IMR-90 (cell line): ENCODE results near the gene LAMA5. TPM values are rescaled to one million over a fixed set of nuclear protein-coding genes. Genes with fewer than 3 reads are reported as not detected.

Source experiments
- ATAC-seq: fragments of 200-7000 bp; cut with Tn5 transposase; 2 replicates; pipeline ENCODE4 v1.9.1; 2020; ENCODE audit warnings: low read depth, mild to moderate bottlenecking, moderate library complexity
- BruUV-seq: library from RNA; stranded (reverse); fragments of 400-500 nt; replicated peaks from 2 replicates; lab custom pipeline; 2021; lab: Mats Ljungman, UMichigan
- CTCF ChIA-PET: fragments of 300-600 bp; formaldehyde crosslinking; extraction: SDS; loops from one replicate; lab custom pipeline; 2021; ENCODE audit warnings: antibody characterized with exemption; lab: Yijun Ruan, JAX
- POLR2A ChIA-PET: fragments of 300-600 bp; sonication (Branson Sonifier 250); formaldehyde crosslinking; loops from one replicate; lab custom pipeline; 2022; ENCODE audit warnings: antibody characterized with exemption; ENCODE audit not compliant: unreplicated experiment; lab: Charles Lee
- DNase-seq: peaks from one replicate; pipeline ENCODE4 v3.0.0; 2013
- H2AFZ ChIP-seq: replicated peaks from 2 replicates; pipeline ENCODE3; 2013; ENCODE audit warnings: low read length, mild to moderate bottlenecking; ENCODE audit not compliant: poor library complexity
- H2AK5ac ChIP-seq: 2 replicates; pipeline ENCODE4 v1.6.1; 2013; ENCODE audit warnings: low read depth, low read length, inconsistent platforms
- H2AK9ac ChIP-seq: replicated peaks from 2 replicates; pipeline ENCODE3; 2013; ENCODE audit warnings: mild to moderate bottlenecking, low read depth, low read length, moderate library complexity; ENCODE audit not compliant: poor library complexity
- H2BK120ac ChIP-seq: 2 replicates; pipeline ENCODE4 v1.6.1; 2013; ENCODE audit warnings: low read depth, low read length, inconsistent platforms
- H2BK15ac ChIP-seq: 3 replicates; pipeline ENCODE4 v1.6.1; 2013; ENCODE audit warnings: low read depth, low read length, inconsistent platforms
- H2BK20ac ChIP-seq: 2 replicates; pipeline ENCODE4 v1.6.1; 2013; ENCODE audit warnings: low read depth, mild to moderate bottlenecking, inconsistent platforms, low read length, moderate library complexity
- H2BK5ac ChIP-seq: 2 replicates; pipeline ENCODE4 v1.6.1; 2013; ENCODE audit warnings: mild to moderate bottlenecking, low read depth, low read length, inconsistent platforms; ENCODE audit not compliant: poor library complexity, severe bottlenecking
- H3K14ac ChIP-seq: replicated peaks from 2 replicates; pipeline ENCODE4 v1.6.1; 2013; ENCODE audit warnings: low read depth, low read length, inconsistent platforms
- H3K18ac ChIP-seq: 2 replicates; pipeline ENCODE4 v1.6.1; 2013; ENCODE audit warnings: low read depth, low read length, control low read depth
- H3K23ac ChIP-seq: 2 replicates; pipeline ENCODE4 v1.6.1; 2013; ENCODE audit warnings: low read depth, low read length, inconsistent platforms
- H3K27ac ChIP-seq: 2 replicates; pipeline ENCODE4 v1.5.1; 2013; ENCODE audit warnings: mild to moderate bottlenecking, control low read depth, low read length; ENCODE audit not compliant: insufficient read depth
- H3K27me3 ChIP-seq: 2 replicates; pipeline ENCODE4 v1.6.1; 2013; ENCODE audit warnings: low read length; ENCODE audit not compliant: control insufficient read depth, insufficient read depth
- H3K36me3 ChIP-seq: 2 replicates; pipeline ENCODE4 v1.6.1; 2013; ENCODE audit warnings: low read length, mixed read lengths; ENCODE audit not compliant: control insufficient read depth, insufficient read depth
- H3K4ac ChIP-seq: 2 replicates; pipeline ENCODE4 v1.6.1; 2013; ENCODE audit warnings: low read depth, low read length, inconsistent platforms
- H3K4me1 ChIP-seq: 2 replicates; pipeline ENCODE4 v1.6.1; 2013; ENCODE audit warnings: low read length, mixed read lengths; ENCODE audit not compliant: control insufficient read depth, insufficient read depth
- H3K4me2 ChIP-seq: 2 replicates; pipeline ENCODE4 v1.6.1; 2013; ENCODE audit warnings: low read depth, mild to moderate bottlenecking, control low read depth, low read length, moderate library complexity
- H3K4me3 ChIP-seq: 2 replicates; pipeline ENCODE4 v1.5.1; 2013; ENCODE audit warnings: low read depth, mild to moderate bottlenecking, control low read depth, low read length, moderate library complexity; ENCODE audit not compliant: insufficient read depth
- H3K56ac ChIP-seq: 2 replicates; pipeline ENCODE4 v1.6.1; 2013; ENCODE audit warnings: low read length, inconsistent platforms; ENCODE audit not compliant: insufficient read depth; ENCODE audit errors: extremely low read depth
- H3K79me1 ChIP-seq, 2 experiments: 2 replicates each; pipeline ENCODE4 v1.6.1; 2013; ENCODE audit warnings: low read length in 2 of 2, inconsistent platforms in 1 of 2, low read depth in 1 of 2
- H3K9ac ChIP-seq: 2 replicates; pipeline ENCODE4 v1.6.1; 2013; ENCODE audit warnings: low read depth, low read length, control low read depth
- H3K9me1 ChIP-seq: 2 replicates; pipeline ENCODE4 v1.6.1; 2013; ENCODE audit warnings: low read length, inconsistent platforms; ENCODE audit not compliant: insufficient read depth
- H3K9me3 ChIP-seq: 2 replicates; pipeline ENCODE4 v1.6.1; 2013; ENCODE audit warnings: low read length; ENCODE audit not compliant: control insufficient read depth, insufficient read depth
- H4K20me1 ChIP-seq: 2 replicates; pipeline ENCODE4 v1.6.1; 2013; ENCODE audit warnings: low read length, inconsistent platforms; ENCODE audit not compliant: insufficient read depth
- H4K5ac ChIP-seq: 2 replicates; pipeline ENCODE4 v1.6.1; 2013; ENCODE audit warnings: mild to moderate bottlenecking, low read depth, low read length, control low read depth
- H4K8ac ChIP-seq, 2 experiments: 2 replicates each; pipeline ENCODE4 v1.6.1; 2013; ENCODE audit warnings: low read depth in 2 of 2, low read length in 2 of 2, control low read depth in 1 of 2, inconsistent platforms in 1 of 2
- H4K91ac ChIP-seq: 2 replicates; pipeline ENCODE4 v1.6.1; 2013; ENCODE audit warnings: low read depth, low read length, inconsistent platforms; ENCODE audit not compliant: insufficient read depth
- BHLHE40 ChIP-seq: fragments of 150-350 bp; IDR thresholded peaks from 2 replicates; pipeline ENCODE4 v1.6.1; 2016; ENCODE audit warnings: mild to moderate bottlenecking, low read depth, low read length
- CEBPB ChIP-seq: IDR thresholded peaks from 2 replicates; pipeline ENCODE4 v1.6.1; 2012; ENCODE audit warnings: low read depth, low read length, improper control_type of control experiment
- CHD1 ChIP-seq: IDR thresholded peaks from 2 replicates; pipeline ENCODE4 v1.6.1; 2012; ENCODE audit warnings: low read depth, low read length, improper control_type of control experiment
- CTCF ChIP-seq: conservative IDR thresholded peaks from 2 replicates; pipeline ENCODE4 v1.5.1; 2012; ENCODE audit warnings: mild to moderate bottlenecking, low read depth, low read length, improper control_type of control experiment
- ELK1 ChIP-seq: fragments of 150-350 bp; IDR thresholded peaks from 2 replicates; pipeline ENCODE4 v1.6.1; 2016; ENCODE audit warnings: low read depth, mild to moderate bottlenecking, low read length, moderate library complexity, borderline replicate concordance
- FOS ChIP-seq: fragments of 150-350 bp; IDR thresholded peaks from 2 replicates; pipeline ENCODE4 v1.6.1; 2016; ENCODE audit warnings: low read depth, low read length
- MAFK ChIP-seq: IDR thresholded peaks from 2 replicates; pipeline ENCODE4 v1.6.1; 2012; ENCODE audit warnings: low read depth, low read length, improper control_type of control experiment
- MAZ ChIP-seq: IDR thresholded peaks from 2 replicates; pipeline ENCODE4 v1.6.1; 2012; ENCODE audit warnings: low read depth, mild to moderate bottlenecking, low read length, improper control_type of control experiment, moderate library complexity, borderline replicate concordance
- MXI1 ChIP-seq: IDR thresholded peaks from 2 replicates; pipeline ENCODE4 v1.6.1; 2012; ENCODE audit warnings: low read depth, mild to moderate bottlenecking, low read length, moderate library complexity, borderline replicate concordance
- NFE2L2 ChIP-seq: fragments of 150-350 bp; IDR thresholded peaks from 2 replicates; pipeline ENCODE4 v1.6.1; 2016; ENCODE audit warnings: low read depth, mild to moderate bottlenecking, low read length
- POLR2A ChIP-seq: IDR thresholded peaks from 2 replicates; pipeline ENCODE4 v1.6.1; 2012; ENCODE audit warnings: mild to moderate bottlenecking, low read depth, low read length
- RAD21 ChIP-seq: IDR thresholded peaks from 2 replicates; pipeline ENCODE4 v1.6.1; 2012; ENCODE audit warnings: low read length, improper control_type of control experiment
- RCOR1 ChIP-seq: IDR thresholded peaks from 2 replicates; pipeline ENCODE4 v1.6.1; 2012; ENCODE audit warnings: mild to moderate bottlenecking, low read length, improper control_type of control experiment; ENCODE audit not compliant: insufficient replicate concordance
- RFX5 ChIP-seq: IDR thresholded peaks from 2 replicates; pipeline ENCODE4 v1.8.0; 2012; ENCODE audit warnings: low read depth, mild to moderate bottlenecking, low read length, moderate library complexity
- SMC3 ChIP-seq: fragments of 150-350 bp; IDR thresholded peaks from 2 replicates; pipeline ENCODE4 v1.6.1; 2016; ENCODE audit warnings: low read depth, mild to moderate bottlenecking, antibody characterized with exemption, low read length, moderate library complexity
- USF2 ChIP-seq: fragments of 150-350 bp; IDR thresholded peaks from 2 replicates; pipeline ENCODE4 v1.6.1; 2017; ENCODE audit warnings: mild to moderate bottlenecking, antibody characterized with exemption, low read length, low read depth
- WGBS, 2 experiments: methylation state at CpG; one replicate each; pipeline versions ENCODE4 v1.1.5 to v1.1.7; 2013; ENCODE audit warnings: missing lambda C conversion rate in 2 of 2; ENCODE audit not compliant: insufficient read length in 1 of 2; ENCODE audit errors: extremely low coverage in 2 of 2; 5-methylcytosine and 5-hydroxymethylcytosine counted together
- dilution Hi-C: fragments of 300-500 bp; cut with HindIII; formaldehyde crosslinking; loops from one replicate; pipeline ENCODE4 v1.14.3; 2018; ENCODE audit warnings: low sequenced_read_pairs; ENCODE audit not compliant: unreplicated experiment
- in situ Hi-C: fragments of 300-500 bp; cut with MboI; formaldehyde crosslinking; loops from 3 replicates; pipeline ENCODE4 v1.14.3; 2019; ENCODE audit warnings: low sequenced_read_pairs, inconsistent platforms, mixed read lengths
- intact Hi-C: fragments of 100-400 bp; cut with micrococcal nuclease; formaldehyde crosslinking; loops from 2 replicates; pipeline ENCODE4 v1.10.0; 2022
- polyA plus RNA-seq, 3 experiments: library from polyadenylated mRNA; depleted of rRNA; stranded (reverse); fragments of >200 nt; gene quantifications; 2 replicates each; pipeline ENCODE4 v1.2.3, GENCODE V29; 2012; ENCODE audit warnings: low replicate concordance in 1 of 3
- total RNA-seq: library from RNA; depleted of rRNA; stranded (reverse); fragments of >200 nt; gene quantifications from 2 replicates; pipeline ENCODE4 v1.2.3, GENCODE V29; 2012

Gene LAMA5
- total and polyA plus RNA-seq, 2 of the 4 experiments (the other 2 are of a cell fraction): 0.90 to 7.3 TPM

- Histone ChIP-seq H3K9ac (no peak overlapping the region), H3K4me1 (peaks cover 6% of the 10 kb centered on the region; the same call in 1 of the 2 replicates), H2AFZ (no peak overlapping the region), H3K23ac (no peak overlapping the region), H3K4ac (no peak overlapping the region), H4K20me1 (no peaks in the 10 kb centered on the region; the same call in 1 of the 2 replicates), H3K27ac (no peak overlapping the region), H3K9me1 (no peaks in the 10 kb centered on the region), H3K14ac (no peak overlapping the region), H3K79me1 (peaks cover 10 to 14% of the 10 kb centered on the region in 2 experiments; a peak in 1 of 4 replicates), H3K27me3 (peaks cover 8% of the 10 kb centered on the region; the same call in 1 of the 2 replicates), H3K18ac (no peak overlapping the region), H2BK120ac (no peak overlapping the region), H4K8ac (no peak overlapping the region), H3K36me3 (no peaks in the 10 kb centered on the region), H3K56ac (no peak overlapping the region), H3K9me3 (no peaks in the 10 kb centered on the region), H2BK20ac (no peak overlapping the region), H3K4me2 (no peak overlapping the region), H2AK5ac (no peak overlapping the region), H4K91ac (no peak overlapping the region), H2BK15ac (no peak overlapping the region), H3K4me3 (no peak overlapping the region), H4K5ac (no peak overlapping the region), H2BK5ac (no peak overlapping the region), H2AK9ac (no peak overlapping the region)
- TF ChIP-seq CTCF: no peak
- no peak for TF ChIP-seq CEBPB
- TF ChIP-seq RFX5: no peak
- TF ChIP-seq BHLHE40: no peak
- no peak for TF ChIP-seq ELK1
- no peak for TF ChIP-seq POLR2A
- TF ChIP-seq SMC3: no peak
- no peak for TF ChIP-seq MAFK
- TF ChIP-seq NFE2L2: no peak
- no peak for TF ChIP-seq RAD21
- TF ChIP-seq FOS: no peak
- TF ChIP-seq MXI1: no peak
- no peak for TF ChIP-seq MAZ
- TF ChIP-seq RCOR1: no peak
- no peak for TF ChIP-seq USF2
- no peak for TF ChIP-seq CHD1
- in situ Hi-C loops (no loop called here), dilution Hi-C loops (no loop called here), intact Hi-C loops (no loop called here)
- ATAC-seq (no peak), DNase-seq (no peak)
- WGBS, 2 experiments: 73% methylated on average over 3 of the region's 12 CpGs; no CpG with 5 or more reads in 1 of the 2 experiments
- ChIA-PET POLR2A (no interaction called here), CTCF (no interaction called here)
- no TSS peak for BruUV-seq
Measured at GRCh38 chr20:62408640-62409039, 41.5 kb upstream of the LAMA5 start.
